Motor neuron (in vitro differentiated cells): ENCODE measurements around the gene EVL. TPM values are rescaled to one million over a fixed set of nuclear protein-coding genes. Genes with fewer than 3 reads are reported as not detected.

Source experiments
- ATAC-seq, 8 experiments: fragments of 200-7000 bp; cut with Tn5 transposase; replicated peaks in 6 of 8; 2 replicates each; pipeline ENCODE4 v1.8.0; 2021; ENCODE audit warnings: mild to moderate bottlenecking in 8 of 8, moderate library complexity in 8 of 8
- H3K27ac ChIP-seq, 2 donors: fragments of 250-450 bp; sonication (Bioruptor Pico); 2 replicates each; pipeline ENCODE4 v1.9.0; 2021; ENCODE audit warnings: antibody characterized with exemption in 2 of 2, mild to moderate bottlenecking in 2 of 2, moderate library complexity in 1 of 2
- H3K4me1 ChIP-seq, 2 donors: fragments of 250-450 bp; sonication (Bioruptor Pico); replicated peaks in 1 of 2; 2 replicates each; pipeline ENCODE4 v1.6.1; 2021; ENCODE audit warnings: antibody characterized with exemption in 2 of 2, mild to moderate bottlenecking in 2 of 2, moderate library complexity in 1 of 2
- H3K4me3 ChIP-seq, 5 donors: fragments of 250-450 bp; sonication (Bioruptor Pico); 2 replicates each; pipeline ENCODE4 v1.9.0; 2021; ENCODE audit warnings: antibody characterized with exemption in 5 of 5, mild to moderate bottlenecking in 5 of 5, moderate library complexity in 4 of 5
- WGBS, 10 experiments: fragments of 450-650 bp; shearing (Covaris generic); methylation state at CpG; one replicate each; pipeline ENCODE4 v1.0.0; 2022; 5-methylcytosine and 5-hydroxymethylcytosine counted together
- in situ Hi-C, 9 experiments: fragments of 400-800 bp; cut with MboI; loops; one replicate each; pipeline ENCODE4 v1.15.0; 2021; ENCODE audit warnings: low sequenced_read_pairs in 9 of 9, low pct_unique_long_range_greater_than_20kb in 2 of 9; ENCODE audit not compliant: unreplicated experiment in 9 of 9
- total RNA-seq, 8 experiments: library from RNA; unstranded; fragments of 300-600 nt; gene quantifications; 2 replicates each; pipeline versions ENCODE4 v1.2.3 to v1.2.4, GENCODE V29; 2022

The EVL gene
- total RNA-seq, 8 experiments from 2014 or later: 9.5 to 178 (median 119) TPM

GRCh38 chr14:100073576-100074430 is 8.6 kb downstream of the EVL start:
- WGBS, 10 experiments: 80 to 100% (median 85%) methylated on average over 1 to 7 of the region's 14 CpGs; no CpG with 5 or more reads in 2 of the 10 experiments
- in situ Hi-C loops: no loop called here
- no peak for ATAC-seq
- Histone ChIP-seq H3K4me3 (no peak overlapping the region), H3K4me1 (peaks cover 0 to 3% of the 10 kb centered on the region in 2 donors), H3K27ac (no peak overlapping the region)

- peak in 1 of 8 experiments; percentile 33 for ATAC-seq
- in situ Hi-C loops: no loop called here
- Histone ChIP-seq H3K4me3 (no peak overlapping the region), H3K4me1 (peaks cover 0 to 6% of the 10 kb centered on the region in 2 donors), H3K27ac (no peak overlapping the region)
- WGBS, 10 experiments: 80 to 100% (median 92%) methylated on average over 1 to 2 of the region's 7 CpGs; no CpG with 5 or more reads in 6 of the 10 experiments
These were observed 9.3 kb downstream of the EVL start for GRCh38 chr14:100074431-100075100.

- in situ Hi-C loops: no loop called here
These were observed 10.5 kb downstream of the EVL start for GRCh38 chr14:100075681-100076080.

GRCh38 chr14:100076133-100076532 is 10.9 kb downstream of the EVL start:
- 71 to 100% (median 82%) methylated on average over 1 to 5 of the region's 5 CpGs; no CpG with 5 or more reads in 4 of the 10 experiments for WGBS, 10 experiments
- Histone ChIP-seq H3K4me1 (peaks cover 0 to 6% of the 10 kb centered on the region in 2 donors), H3K4me3 (no peak overlapping the region), H3K27ac (no peak overlapping the region)
- peak in 3 of 8 experiments; percentile 65 to 85 (median 65) for ATAC-seq
- in situ Hi-C loops: no loop called here

More at GRCh38 chr14:100075681-100076080, 10.5 kb downstream of the EVL start:
- Histone ChIP-seq H3K4me3 (no peak overlapping the region), H3K27ac (no peak overlapping the region), H3K4me1 (peaks cover 0 to 6% of the 10 kb centered on the region in 2 donors)
- no peak for ATAC-seq
- 49 to 100% (median 100%) methylated on average over 1 to 3 of the region's 4 CpGs; no CpG with 5 or more reads in 3 of the 10 experiments for WGBS, 10 experiments

- Histone ChIP-seq H3K4me1 (peaks cover 0 to 6% of the 10 kb centered on the region in 2 donors), H3K4me3 (no peak overlapping the region), H3K27ac (no peak overlapping the region)
- WGBS, 10 experiments: 29 to 95% (median 51%) methylated on average over 1 to 6 of the region's 7 CpGs; no CpG with 5 or more reads in 5 of the 10 experiments
- ATAC-seq: peak in 3 of 8 experiments; percentile 8 to 49 (median 14)
- in situ Hi-C loops: no loop called here
These were observed 11.4 kb downstream of the EVL start for GRCh38 chr14:100076606-100077005.

GRCh38 chr14:100077441-100077840 is 12.2 kb downstream of the EVL start:
- Histone ChIP-seq H3K4me3 (no peak overlapping the region), H3K4me1 (peaks cover 0 to 6% of the 10 kb centered on the region in 2 donors), H3K27ac (no peak overlapping the region)
- in situ Hi-C loops: no loop called here
- 93 to 100% (median 100%) methylated on average over 1 to 8 of the region's 9 CpGs; no CpG with 5 or more reads in 4 of the 10 experiments for WGBS, 10 experiments
- ATAC-seq: no peak

- no peak overlapping the region for H3K4me3 ChIP-seq
These were observed 13.1 kb downstream of the EVL start for GRCh38 chr14:100078216-100078803.

GRCh38 chr14:100078997-100079725 is 13.9 kb downstream of the EVL start:
- peak; percentile 27 to 81 (median 46) for ATAC-seq
- in situ Hi-C loops: no loop called here
- 22 to 100% (median 70%) methylated on average over 1 to 6 of the region's 9 CpGs; no CpG with 5 or more reads in 2 of the 10 experiments for WGBS, 10 experiments
- peaks cover 0 to 6% of the 10 kb centered on the region in 2 donors for H3K4me1 ChIP-seq
- H3K27ac ChIP-seq: no peak overlapping the region
- H3K4me3 ChIP-seq: no peak overlapping the region

More at GRCh38 chr14:100078216-100078803, 13.1 kb downstream of the EVL start:
- WGBS, 10 experiments: 74 to 100% (median 96%) methylated on average over 1 to 6 of the region's 10 CpGs; no CpG with 5 or more reads in 2 of the 10 experiments
- Histone ChIP-seq H3K4me1 (peaks cover 0 to 6% of the 10 kb centered on the region in 2 donors), H3K27ac (no peak overlapping the region)
- in situ Hi-C loops: no loop called here
- ATAC-seq: no peak

- 82 to 100% (median 94%) methylated on average over 1 to 4 of the region's 5 CpGs; no CpG with 5 or more reads in 4 of the 10 experiments for WGBS, 10 experiments
- ATAC-seq: no peak
- Histone ChIP-seq H3K27ac (no peak overlapping the region), H3K4me1 (peaks cover 0 to 6% of the 10 kb centered on the region in 2 donors), H3K4me3 (no peak overlapping the region)
- in situ Hi-C loops: no loop called here
These were observed 14.4 kb downstream of the EVL start for GRCh38 chr14:100079726-100080005.

GRCh38 chr14:100080206-100080605 is 15.0 kb downstream of the EVL start:
- no peak for ATAC-seq
- H3K4me1 ChIP-seq: peaks cover 0 to 6% of the 10 kb centered on the region in 2 donors
- WGBS, 10 experiments: 60 to 100% (median 93%) methylated on average over 1 to 5 of the region's 5 CpGs; no CpG with 5 or more reads in 3 of the 10 experiments
- in situ Hi-C loops: no loop called here
- no peak overlapping the region for H3K4me3 ChIP-seq
- H3K27ac ChIP-seq: no peak overlapping the region

GRCh38 chr14:100081997-100082625 is 16.9 kb downstream of the EVL start:
- in situ Hi-C loops: no loop called here
- no peak overlapping the region for H3K4me3 ChIP-seq
- H3K4me1 ChIP-seq: peaks cover 0 to 6% of the 10 kb centered on the region in 2 donors
- 60 to 100% (median 96%) methylated on average over 2 to 10 of the region's 12 CpGs; no CpG with 5 or more reads in 3 of the 10 experiments for WGBS, 10 experiments
- no peak overlapping the region for H3K27ac ChIP-seq
- no peak for ATAC-seq

- peaks cover 0 to 6% of the 10 kb centered on the region in 2 donors for H3K4me1 ChIP-seq
These were observed 17.5 kb downstream of the EVL start for GRCh38 chr14:100082723-100083122.

More at GRCh38 chr14:100082723-100083122, 17.5 kb downstream of the EVL start:
- in situ Hi-C loops: no loop called here
- 89 to 100% (median 97%) methylated on average over 1 to 2 of the region's 3 CpGs; no CpG with 5 or more reads in 6 of the 10 experiments for WGBS, 10 experiments
- Histone ChIP-seq H3K27ac (no peak overlapping the region), H3K4me3 (no peak overlapping the region)
- ATAC-seq: no peak
